Left lung (tissue), 10 donors: ENCODE data around the gene NXN. TPM values are rescaled to one million over a fixed set of nuclear protein-coding genes. Genes with fewer than 3 reads are reported as not detected.
A peak's percentile ranks its signal among the peaks of the same experiment; 100 is the strongest.

ENCODE experiments used
- ATAC-seq: fragments of 200-7000 bp; cut with Tn5 transposase; one replicate; pipeline ENCODE4 v1.9.1; 2020; ENCODE audit warnings: moderate library complexity
- DNase-seq, 4 donors: peaks; one replicate each; pipeline ENCODE4 v3.0.0-alpha.2; 2013 to 2020
- H3K27ac ChIP-seq, 2 donors: fragments of 200-600 bp; sonication (generic) in 1 of 2; one replicate each; pipeline versions ENCODE4 v1.5.0 to v1.8.0; 2020 to 2021
- H3K27me3 ChIP-seq, 2 donors: fragments of 200-600 bp; sonication (generic) in 1 of 2; one replicate each; pipeline versions ENCODE4 v1.5.0 to v1.8.0; 2020 to 2021
- H3K36me3 ChIP-seq, 2 donors: fragments of 200-600 bp; sonication (generic) in 1 of 2; one replicate each; pipeline versions ENCODE4 v1.5.0 to v1.8.0; 2020 to 2021
- H3K4me1 ChIP-seq, 2 donors: fragments of 200-600 bp; one replicate each; pipeline ENCODE4 v1.8.0; 2021
- H3K4me3 ChIP-seq, 2 donors: fragments of 200-600 bp; sonication (generic) in 1 of 2; one replicate each; pipeline versions ENCODE4 v1.5.0 to v1.8.0; 2020 to 2021; ENCODE audit warnings: mild to moderate bottlenecking in 1 of 2
- H3K9me3 ChIP-seq, 2 donors: fragments of 200-600 bp; sonication (generic) in 1 of 2; one replicate each; pipeline versions ENCODE4 v1.5.0 to v1.8.0; 2020 to 2021
- CTCF ChIP-seq, 2 donors: fragments of 200-600 bp; sonication (generic) in 1 of 2; IDR thresholded peaks; one replicate each; pipeline versions ENCODE4 v1.5.0 to v1.8.0; 2021; ENCODE audit warnings: antibody characterized with exemption in 2 of 2
- intact Hi-C, 2 donors: fragments of 100-400 bp; cut with DNase I; formaldehyde crosslinking; loops; one replicate each; pipeline versions ENCODE4 v1.11.2 to v1.14.2; 2022
- polyA plus RNA-seq, 6 donors: library from polyadenylated mRNA; unstranded; fragments of 120-200 nt; gene quantifications; one replicate each; pipeline ENCODE4 v1.2.1, GENCODE V29; 2013; ENCODE audit not compliant: insufficient read length in 6 of 6
- total RNA-seq, 2 donors: library from RNA; stranded (reverse); fragmentation: NEBNext Ultra II Directional; extraction: Animal tissue kit (Norgen Biotek cat#: 25700); gene quantifications; one replicate each; pipeline ENCODE4 v1.2.1, GENCODE V29; 2021
- donor health status: DM: no; HTN: yes; CAD: no.
- donor health status: DM: no; HTN: no; CAD: no.

NXN gene
- total and polyA plus RNA-seq, 8 donors: 33.8 to 59.1 (median 55.1) TPM

GRCh38 chr17:852349-852748 is 127.2 kb downstream of the NXN start:
- no peak overlapping the region for H3K4me3 ChIP-seq
- H3K36me3 ChIP-seq: no peaks in the 10 kb centered on the region
- H3K27me3 ChIP-seq: peaks cover 0 to 14% of the 10 kb centered on the region in 2 donors
- intact Hi-C loops: no loop called here
- TF ChIP-seq CTCF (IDR thresholded peaks at IDR 0.05): no peak
- no peaks in the 10 kb centered on the region for H3K9me3 ChIP-seq
- peaks cover 0 to 3% of the 10 kb centered on the region in 2 donors for H3K4me1 ChIP-seq
- DNase-seq: no peak
- H3K27ac ChIP-seq: no peak overlapping the region
- no peak for ATAC-seq

- H3K4me1 ChIP-seq: peaks cover 0 to 8% of the 10 kb centered on the region in 2 donors
- H3K36me3 ChIP-seq: no peaks in the 10 kb centered on the region
- no peaks in the 10 kb centered on the region for H3K9me3 ChIP-seq
- DNase-seq (no peak), ATAC-seq (no peak)
- no peak overlapping the region for H3K4me3 ChIP-seq
- TF ChIP-seq CTCF (IDR thresholded peaks at IDR 0.05): no peak
- H3K27me3 ChIP-seq: peaks cover 0 to 18% of the 10 kb centered on the region in 2 donors
- intact Hi-C loops: no loop called here
- no peak overlapping the region for H3K27ac ChIP-seq
These were observed 127.7 kb downstream of the NXN start for GRCh38 chr17:851924-852323.

GRCh38 chr17:850851-851763 is 128.5 kb downstream of the NXN start:
- ATAC-seq (no peak), DNase-seq (no peak)
- H3K36me3 ChIP-seq: no peaks in the 10 kb centered on the region
- no peak overlapping the region for H3K4me3 ChIP-seq
- TF ChIP-seq CTCF (IDR thresholded peaks at IDR 0.05): no peak
- H3K9me3 ChIP-seq: no peaks in the 10 kb centered on the region
- H3K27me3 ChIP-seq: peaks cover 0 to 26% of the 10 kb centered on the region in 2 donors
- H3K27ac ChIP-seq: no peak overlapping the region
- peaks cover 0 to 9% of the 10 kb centered on the region in 2 donors for H3K4me1 ChIP-seq
- intact Hi-C loops: no loop called here

- no peak for TF ChIP-seq CTCF (IDR thresholded peaks at IDR 0.05)
- Histone ChIP-seq H3K9me3 (no peaks in the 10 kb centered on the region), H3K4me3 (no peak overlapping the region), H3K36me3 (no peaks in the 10 kb centered on the region), H3K27me3 (peaks cover 0 to 35% of the 10 kb centered on the region in 2 donors), H3K27ac (no peak overlapping the region), H3K4me1 (peaks cover 0 to 9% of the 10 kb centered on the region in 2 donors)
- DNase-seq: no peak
- no peak for ATAC-seq
- intact Hi-C loops: no loop called here
These were observed 129.3 kb downstream of the NXN start for GRCh38 chr17:850086-850850.

GRCh38 chr17:848402-848801 is 131.2 kb downstream of the NXN start:
- DNase-seq: peak in 1 of 4 donors; percentile 4
- H3K36me3 ChIP-seq: no peaks in the 10 kb centered on the region
- H3K27ac ChIP-seq: peak overlapping the region; percentile 69 to 70
- H3K4me1 ChIP-seq: peaks cover 0 to 9% of the 10 kb centered on the region in 2 donors
- peaks cover 0 to 38% of the 10 kb centered on the region in 2 donors for H3K27me3 ChIP-seq
- no peak for ATAC-seq
- intact Hi-C loops: no loop called here
- TF ChIP-seq CTCF (IDR thresholded peaks at IDR 0.05): no peak
- H3K9me3 ChIP-seq: no peaks in the 10 kb centered on the region
- H3K4me3 ChIP-seq: no peak overlapping the region
